Kidney (tissue), 14 donors: ENCODE data around the gene NABP1. TPM values are rescaled to one million over a fixed set of nuclear protein-coding genes. Genes with fewer than 3 reads are reported as not detected.

Experiments used
- DNase-seq, 5 donors: peaks; one replicate each; pipeline ENCODE4 v3.0.0-alpha.2; 2013 to 2020
- FAIRE-seq: peaks from 2 replicates; lab custom pipeline; 2012; peaks lifted over from hg19 to GRCh38; lab: Jason Lieb, UNC
- H3K27ac ChIP-seq, 2 donors: one replicate each; pipeline ENCODE4 v1.7.0; 2013; ENCODE audit warnings: low read depth in 2 of 2, low read length in 2 of 2, inconsistent platforms in 1 of 2
- H3K27me3 ChIP-seq: one replicate; pipeline ENCODE4 v1.7.1; 2013; ENCODE audit warnings: low read length, inconsistent platforms; ENCODE audit not compliant: control insufficient read depth, insufficient read depth
- H3K36me3 ChIP-seq, 3 donors: one replicate each; pipeline versions ENCODE4 v1.7.0 to v1.7.1; 2013; ENCODE audit warnings: low read length in 3 of 3, control low read depth in 1 of 3, inconsistent platforms in 1 of 3; ENCODE audit not compliant: insufficient read depth in 3 of 3, control insufficient read depth in 2 of 3
- H3K4me1 ChIP-seq, 3 donors: one replicate each; pipeline versions ENCODE4 v1.7.0 to v1.7.1; 2013; ENCODE audit warnings: low read length in 3 of 3, inconsistent platforms in 1 of 3, low read depth in 1 of 3; ENCODE audit not compliant: control insufficient read depth in 2 of 3, insufficient read depth in 2 of 3
- H3K4me3 ChIP-seq, 3 donors: one replicate each; pipeline versions ENCODE4 v1.7.0 to v1.8.1; 2013; ENCODE audit warnings: low read length in 3 of 3, control low read depth in 1 of 3, inconsistent platforms in 1 of 3
- H3K9ac ChIP-seq, 3 donors: one replicate each; pipeline versions ENCODE4 v1.7.0 to v1.7.1; 2013; ENCODE audit warnings: low read length in 3 of 3, control low read depth in 1 of 3, inconsistent platforms in 1 of 3
- H3K9me3 ChIP-seq, 3 donors: one replicate each; pipeline versions ENCODE4 v1.7.0 to v1.7.1; 2013; ENCODE audit warnings: low read length in 3 of 3, control low read depth in 1 of 3, inconsistent platforms in 1 of 3; ENCODE audit not compliant: control insufficient read depth in 2 of 3, insufficient read depth in 1 of 3
- intact Hi-C: fragments of 100-400 bp; cut with DNase I; formaldehyde crosslinking; loops from one replicate; pipeline ENCODE4 v1.11.1; 2022
- polyA plus RNA-seq: library from polyadenylated mRNA; stranded (reverse); fragments of 350-450 nt; fragmentation: Illumina TruSeq; extraction: RNeasy Lipid Tissue Mini Kit (QIAGEN cat#74804); gene quantifications from one replicate; pipeline ENCODE4 v1.2.3, GENCODE V29; 2014; ENCODE audit warnings: low read depth, low replicate concordance; ENCODE audit not compliant: insufficient read depth
- total RNA-seq: library from RNA; stranded (reverse); fragmentation: NEBNext Ultra II Directional; extraction: Animal tissue kit (Norgen Biotek cat#: 25700); gene quantifications from one replicate; pipeline ENCODE4 v1.2.1, GENCODE V29; 2021
- TF ChIP-seq, protein P1 (sequence below): IDR thresholded peaks from 3 replicates; pipeline ENCODE4 v1.5.1; 2012; ENCODE audit warnings: mild to moderate bottlenecking, moderate library complexity, borderline replicate concordance; ENCODE audit not compliant: insufficient read depth; ENCODE audit errors: extremely low read depth
- donor health status: control.
- donor health status: control.
- donor health status: control.
- donor health status: control.
- donor health status: control.
- donor health status: DM: yes; HTN: yes; CAD: no.
- donor health status: Normal renal cell carcinoma (clear cell type).

Gene NABP1
- total and polyA plus RNA-seq, 2 donors from 2014 or later: 9.6 to 39.7 TPM

DNA sequence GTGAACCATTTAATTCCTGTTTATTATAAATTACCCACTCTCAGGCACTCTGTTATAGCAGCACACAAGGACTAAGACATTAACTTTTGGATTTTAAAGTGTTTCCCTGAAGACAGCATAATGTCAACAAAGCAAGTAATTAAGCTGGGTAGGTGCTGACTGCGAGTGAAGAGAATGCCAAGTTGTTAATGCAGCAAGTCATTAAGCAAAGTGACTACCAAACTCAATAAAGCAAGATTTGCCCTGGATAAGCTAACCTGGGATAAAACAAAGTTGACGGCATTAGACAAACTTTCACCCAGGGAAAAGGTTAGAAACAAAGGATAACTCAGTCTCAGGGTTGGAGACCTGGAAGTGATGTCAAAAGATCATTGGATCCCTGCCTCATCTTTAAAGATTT, 28.4 kb upstream of the NABP1 start:
- FAIRE-seq (no peak), DNase-seq (no peak)
- TF ChIP-seq, protein P1, sequence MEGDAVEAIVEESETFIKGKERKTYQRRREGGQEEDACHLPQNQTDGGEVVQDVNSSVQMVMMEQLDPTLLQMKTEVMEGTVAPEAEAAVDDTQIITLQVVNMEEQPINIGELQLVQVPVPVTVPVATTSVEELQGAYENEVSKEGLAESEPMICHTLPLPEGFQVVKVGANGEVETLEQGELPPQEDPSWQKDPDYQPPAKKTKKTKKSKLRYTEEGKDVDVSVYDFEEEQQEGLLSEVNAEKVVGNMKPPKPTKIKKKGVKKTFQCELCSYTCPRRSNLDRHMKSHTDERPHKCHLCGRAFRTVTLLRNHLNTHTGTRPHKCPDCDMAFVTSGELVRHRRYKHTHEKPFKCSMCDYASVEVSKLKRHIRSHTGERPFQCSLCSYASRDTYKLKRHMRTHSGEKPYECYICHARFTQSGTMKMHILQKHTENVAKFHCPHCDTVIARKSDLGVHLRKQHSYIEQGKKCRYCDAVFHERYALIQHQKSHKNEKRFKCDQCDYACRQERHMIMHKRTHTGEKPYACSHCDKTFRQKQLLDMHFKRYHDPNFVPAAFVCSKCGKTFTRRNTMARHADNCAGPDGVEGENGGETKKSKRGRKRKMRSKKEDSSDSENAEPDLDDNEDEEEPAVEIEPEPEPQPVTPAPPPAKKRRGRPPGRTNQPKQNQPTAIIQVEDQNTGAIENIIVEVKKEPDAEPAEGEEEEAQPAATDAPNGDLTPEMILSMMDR: no peak
- intact Hi-C loops: no loop called here
- H3K9me3 ChIP-seq: no peaks in the 10 kb centered on the region
- no peak overlapping the region for H3K9ac ChIP-seq
- no peak overlapping the region for H3K4me3 ChIP-seq
- H3K27me3 ChIP-seq: no peaks in the 10 kb centered on the region
- H3K27ac ChIP-seq: no peak overlapping the region
- no peaks in the 10 kb centered on the region for H3K36me3 ChIP-seq
- H3K4me1 ChIP-seq: no peaks in the 10 kb centered on the region

DNA sequence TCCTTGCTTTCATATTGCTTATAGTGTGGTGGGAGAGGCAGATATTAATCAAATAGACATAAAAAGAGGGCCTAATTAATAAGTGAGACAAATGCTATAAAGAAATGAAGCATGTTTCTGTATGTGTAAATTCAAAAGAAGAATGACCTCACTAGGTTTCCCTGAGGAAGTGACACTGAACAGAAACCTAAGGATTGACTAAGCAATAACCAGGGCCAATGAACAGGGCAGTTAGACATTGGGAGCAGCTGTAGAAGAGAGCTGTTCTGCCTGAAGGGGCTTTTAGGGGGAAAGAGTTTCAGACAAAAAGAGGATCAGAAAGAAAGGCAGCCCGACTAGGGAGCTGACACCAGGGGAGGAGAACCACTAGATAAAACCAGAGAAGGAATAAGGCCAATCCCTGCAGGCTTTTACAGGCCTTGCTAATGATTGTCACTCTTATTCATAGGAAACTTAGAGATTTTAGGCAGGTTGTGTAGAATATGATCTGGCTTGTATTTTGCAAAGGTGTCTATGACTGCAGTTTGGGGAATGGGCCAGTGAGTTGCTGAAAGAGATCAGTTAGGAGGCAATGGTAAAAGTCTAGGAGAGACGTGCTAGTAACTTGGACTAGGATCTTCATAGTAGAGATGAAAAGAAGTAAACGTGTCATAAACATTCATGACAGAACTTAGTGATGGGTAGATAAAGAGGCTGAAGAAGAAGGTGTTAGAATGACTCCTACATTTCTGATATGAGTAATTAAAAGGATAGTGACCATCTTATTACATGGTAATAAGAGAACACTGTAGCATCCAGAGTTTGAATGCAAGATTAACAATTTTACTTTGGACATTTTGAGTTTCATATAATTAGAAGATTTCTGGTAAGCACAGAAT, 26.8 kb upstream of the NABP1 start:
- H3K27me3 ChIP-seq: no peaks in the 10 kb centered on the region
- TF ChIP-seq, protein P1: no peak
- no peak overlapping the region for H3K4me3 ChIP-seq
- DNase-seq: peak in 1 of 5 donors; percentile 4
- H3K9me3 ChIP-seq: no peaks in the 10 kb centered on the region
- no peak overlapping the region for H3K27ac ChIP-seq
- no peak for FAIRE-seq
- H3K36me3 ChIP-seq: no peaks in the 10 kb centered on the region
- H3K9ac ChIP-seq: no peak overlapping the region
- intact Hi-C loops: no loop called here
- no peaks in the 10 kb centered on the region for H3K4me1 ChIP-seq

DNA sequence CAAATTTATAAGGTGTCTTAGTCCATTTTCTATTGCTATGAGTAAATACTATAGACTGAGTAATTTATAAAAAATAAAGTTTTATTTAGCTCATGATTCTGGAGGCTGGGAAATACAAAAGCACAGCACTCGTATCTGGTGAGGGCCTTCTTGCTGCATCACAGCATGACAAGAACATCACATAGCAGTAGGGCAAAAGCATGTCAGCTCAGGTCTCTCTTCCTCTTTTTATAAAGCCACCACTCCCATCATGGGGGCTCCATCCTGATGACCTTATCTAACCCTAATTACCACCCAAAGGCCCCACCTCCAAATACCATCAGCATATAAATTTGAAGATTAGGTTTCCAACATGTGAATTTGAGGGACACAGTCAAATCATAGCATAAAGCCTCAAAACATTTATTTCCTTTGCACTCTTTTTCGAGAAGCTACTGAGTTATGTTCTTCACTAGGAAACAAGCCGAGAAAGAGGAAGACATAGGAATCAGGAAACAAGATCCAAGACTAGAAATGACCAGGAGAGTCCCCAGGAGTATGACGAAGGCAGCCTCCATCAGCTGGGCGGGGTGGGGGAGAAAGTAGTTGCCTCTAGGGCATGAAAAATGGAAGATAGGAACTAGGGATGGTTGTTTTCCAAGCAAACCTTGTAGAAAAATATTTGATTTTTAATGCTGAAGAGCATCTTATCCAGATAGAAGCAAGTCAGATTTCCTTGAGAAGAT, 24.1 kb upstream of the NABP1 start:
- TF ChIP-seq, protein P1: no peak
- intact Hi-C loops: no loop called here
- Histone ChIP-seq H3K9me3 (no peaks in the 10 kb centered on the region), H3K9ac (no peak overlapping the region), H3K27me3 (no peaks in the 10 kb centered on the region), H3K36me3 (no peaks in the 10 kb centered on the region), H3K4me1 (no peaks in the 10 kb centered on the region), H3K4me3 (no peak overlapping the region), H3K27ac (no peak overlapping the region)
- peak in 1 of 5 donors; percentile 11 for DNase-seq
- FAIRE-seq: no peak
